Endothelial cell of umbilical vein (primary cell): ENCODE data around the gene MOB1B. TPM values are rescaled to one million over a fixed set of nuclear protein-coding genes. Genes with fewer than 3 reads are reported as not detected.

Experiments used
- BruUV-seq: library from RNA; stranded (reverse); fragments of 400-500 nt; replicated peaks from 2 replicates; lab custom pipeline; 2021; lab: Mats Ljungman, UMichigan
- CTCF ChIA-PET: fragments of 300-600, 350-600 bp; sonication (Branson Sonifier 250); formaldehyde crosslinking; loops from one replicate; lab custom pipeline; 2021; ENCODE audit warnings: antibody characterized with exemption, inconsistent platforms; lab: Charles Lee
- POLR2A ChIA-PET: fragments of 300-600, 350-600 bp; sonication (Branson Sonifier 250); formaldehyde crosslinking; loops from one replicate; lab custom pipeline; 2021; ENCODE audit warnings: antibody characterized with exemption, inconsistent platforms; lab: Charles Lee
- DNase-seq: peaks from one replicate; pipeline ENCODE4 v3.0.0-alpha.2; 2011; ENCODE audit warnings: low read depth, low spot score
- FAIRE-seq: peaks from 2 replicates; lab custom pipeline; 2011; peaks lifted over from hg19 to GRCh38; lab: Jason Lieb, UNC
- H2AFZ ChIP-seq: 2 replicates; pipeline ENCODE4 v1.6.0; 2012; ENCODE audit warnings: low read depth, low read length, control low read depth, inconsistent platforms
- H3K27ac ChIP-seq: 2 replicates; pipeline ENCODE4 v1.5.1; 2011; ENCODE audit warnings: low read depth, mild to moderate bottlenecking, control low read depth, low read length, moderate library complexity; ENCODE audit not compliant: insufficient read depth
- H3K27me3 ChIP-seq, 2 experiments: 2 replicates each; pipeline versions ENCODE4 v1.6.0 to v1.6.1; 2011; ENCODE audit warnings: low read length in 2 of 2, mixed read lengths in 1 of 2; ENCODE audit not compliant: control insufficient read depth in 2 of 2, insufficient read depth in 2 of 2
- H3K36me3 ChIP-seq, 2 experiments: 2 replicates in 1 of 2; 3 replicates in 1 of 2; pipeline ENCODE4 v1.5.1; 2011; ENCODE audit warnings: low read length in 2 of 2, mild to moderate bottlenecking in 1 of 2, moderate library complexity in 1 of 2; ENCODE audit not compliant: control insufficient read depth in 2 of 2, insufficient read depth in 2 of 2; ENCODE audit errors: extremely low read depth in 1 of 2
- H3K4me1 ChIP-seq: 3 replicates; pipeline ENCODE4 v1.5.1; 2011; ENCODE audit warnings: mild to moderate bottlenecking, low read length; ENCODE audit not compliant: control insufficient read depth, insufficient read depth; ENCODE audit errors: extremely low read depth
- H3K4me2 ChIP-seq: 2 replicates; pipeline ENCODE4 v1.6.1; 2011; ENCODE audit warnings: low read length, control low read depth, mixed read lengths; ENCODE audit not compliant: insufficient read depth
- H3K4me3 ChIP-seq, 3 experiments: fragments of 200-600 bp in 1 of 3; sonication (generic), shearing (Covaris generic) in 1 of 3; replicated peaks in 1 of 3; 2 replicates each; pipeline ENCODE4 v1.5.1; 2011 to 2016; ENCODE audit warnings: control low read depth in 3 of 3, low read length in 3 of 3, mild to moderate bottlenecking in 2 of 3, inconsistent platforms in 1 of 3, low read depth in 1 of 3, moderate library complexity in 1 of 3; ENCODE audit not compliant: insufficient read depth in 1 of 3
- H3K79me2 ChIP-seq: 2 replicates; pipeline ENCODE4 v1.6.0; 2012; ENCODE audit warnings: low read length, inconsistent platforms; ENCODE audit not compliant: control insufficient read depth, insufficient read depth
- H3K9ac ChIP-seq: replicated peaks from 2 replicates; pipeline ENCODE3; 2011; ENCODE audit warnings: low read length, control low read depth; ENCODE audit not compliant: insufficient read depth; ENCODE audit errors: extremely low read depth
- H3K9me1 ChIP-seq: replicated peaks from 3 replicates; pipeline ENCODE4 v1.6.0; 2011; ENCODE audit warnings: mild to moderate bottlenecking, low read length; ENCODE audit not compliant: control insufficient read depth, insufficient read depth; ENCODE audit errors: extremely low read depth
- H3K9me3 ChIP-seq: replicated peaks from 2 replicates; pipeline ENCODE4 v1.5.1; 2012; ENCODE audit warnings: low read length, inconsistent platforms; ENCODE audit not compliant: control insufficient read depth, insufficient read depth
- H4K20me1 ChIP-seq: replicated peaks from 2 replicates; pipeline ENCODE3; 2011; ENCODE audit warnings: mild to moderate bottlenecking, low read length; ENCODE audit not compliant: control insufficient read depth, insufficient read depth; ENCODE audit errors: extremely low read depth
- GATA2 ChIP-seq: IDR thresholded peaks from 2 replicates; pipeline ENCODE4 v1.7.0; 2011; ENCODE audit warnings: low read depth, mild to moderate bottlenecking, moderate library complexity, mixed read lengths, low read length; ENCODE audit not compliant: insufficient read length, insufficient read depth
- JUN ChIP-seq: IDR thresholded peaks from 2 replicates; pipeline ENCODE4 v1.6.1; 2011; ENCODE audit warnings: borderline replicate concordance, low read depth; ENCODE audit not compliant: insufficient read length, insufficient read depth
- MYC ChIP-seq: IDR thresholded peaks from one replicate; pipeline ENCODE4 v1.6.1; 2011; ENCODE audit warnings: mild to moderate bottlenecking, low read depth, low read length
- POLR2AphosphoS5 ChIP-seq: IDR thresholded peaks from 2 replicates; pipeline ENCODE4 v1.6.1; 2012; ENCODE audit warnings: low read depth, mild to moderate bottlenecking, control low read depth, low read length, moderate library complexity; ENCODE audit not compliant: insufficient read depth
- dilution Hi-C: fragments of 300-500 bp; cut with MboI; formaldehyde crosslinking; loops from one replicate; pipeline ENCODE4 v1.15.0; 2019; ENCODE audit warnings: low sequenced_read_pairs; ENCODE audit not compliant: extremely low pct_ligation_motif_present
- intact Hi-C: fragments of 100-400 bp; cut with micrococcal nuclease; formaldehyde crosslinking; loops from one replicate; pipeline ENCODE4 v1.10.0; 2022
- polyA plus RNA-seq, 4 experiments: library from polyadenylated mRNA; depleted of rRNA in 3 of 4; stranded (reverse) in 3 of 4; unstranded in 1 of 4; fragments of >200 nt; gene quantifications; 2 replicates each; pipeline versions ENCODE4 v1.2.1 to v1.2.3, GENCODE V29; 2011 to 2012; ENCODE audit warnings: missing spikeins in 1 of 4
- total RNA-seq: library from RNA; stranded (reverse); gene quantifications from 2 replicates; pipeline ENCODE4 v1.2.3, GENCODE V29; 2021
- TF ChIP-seq, protein P1 (sequence below), 2 donors: IDR thresholded peaks; 1 replicate in 1 of 2; 2 replicates in 1 of 2; pipeline ENCODE4 v1.5.1; 2011; ENCODE audit warnings: low read length in 2 of 2, mild to moderate bottlenecking in 2 of 2, moderate library complexity in 2 of 2, control low read depth in 1 of 2, inconsistent platforms in 1 of 2, low read depth in 1 of 2; ENCODE audit not compliant: insufficient read depth in 1 of 2; ENCODE audit errors: extremely low read depth in 1 of 2

Gene MOB1B
- total and polyA plus RNA-seq, 2 donors (not counting 3 experiments of a cell fraction or from before 2014, with no cell fraction given): 4.3 to 23.9 TPM

GRCh38 chr4:70903291-70903603, 1.1 kb downstream of the MOB1B start:
- DNase-seq (peak; percentile 63), FAIRE-seq (no peak)
- H4K20me1 ChIP-seq: no peaks in the 10 kb centered on the region
- peaks cover 0 to 2% of the 10 kb centered on the region in 2 experiments for H3K36me3 ChIP-seq
- H3K9me3 ChIP-seq: no peaks in the 10 kb centered on the region
- H3K27me3 ChIP-seq: no peaks in the 10 kb centered on the region
- peak overlapping the region; percentile 90 for H3K9ac ChIP-seq
- peak overlapping the region; percentile 64 to 99 (median 96) for H3K4me3 ChIP-seq
- peaks cover 14% of the 10 kb centered on the region for H3K4me1 ChIP-seq
- H2AFZ ChIP-seq: peak overlapping the region; percentile 99
- peaks cover 49% of the 10 kb centered on the region for H3K79me2 ChIP-seq
- no peaks in the 10 kb centered on the region for H3K9me1 ChIP-seq
- peak overlapping the region; percentile 71 for H3K27ac ChIP-seq
- TF ChIP-seq, protein P1, sequence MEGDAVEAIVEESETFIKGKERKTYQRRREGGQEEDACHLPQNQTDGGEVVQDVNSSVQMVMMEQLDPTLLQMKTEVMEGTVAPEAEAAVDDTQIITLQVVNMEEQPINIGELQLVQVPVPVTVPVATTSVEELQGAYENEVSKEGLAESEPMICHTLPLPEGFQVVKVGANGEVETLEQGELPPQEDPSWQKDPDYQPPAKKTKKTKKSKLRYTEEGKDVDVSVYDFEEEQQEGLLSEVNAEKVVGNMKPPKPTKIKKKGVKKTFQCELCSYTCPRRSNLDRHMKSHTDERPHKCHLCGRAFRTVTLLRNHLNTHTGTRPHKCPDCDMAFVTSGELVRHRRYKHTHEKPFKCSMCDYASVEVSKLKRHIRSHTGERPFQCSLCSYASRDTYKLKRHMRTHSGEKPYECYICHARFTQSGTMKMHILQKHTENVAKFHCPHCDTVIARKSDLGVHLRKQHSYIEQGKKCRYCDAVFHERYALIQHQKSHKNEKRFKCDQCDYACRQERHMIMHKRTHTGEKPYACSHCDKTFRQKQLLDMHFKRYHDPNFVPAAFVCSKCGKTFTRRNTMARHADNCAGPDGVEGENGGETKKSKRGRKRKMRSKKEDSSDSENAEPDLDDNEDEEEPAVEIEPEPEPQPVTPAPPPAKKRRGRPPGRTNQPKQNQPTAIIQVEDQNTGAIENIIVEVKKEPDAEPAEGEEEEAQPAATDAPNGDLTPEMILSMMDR (IDR thresholded peaks at IDR 0.05; ENCODE audit: extremely low read depth in 1 of 2, insufficient read depth in 1 of 2, low read depth in 1 of 2, low read length in 2 of 2): no peak
- TF ChIP-seq JUN: no peak
- dilution Hi-C loops: no loop called here
- intact Hi-C loops: loop anchor here (2.0 to 5.0 kb wide), 2 partner anchors 90 to 109 kb away; partner anchors contain the start of gene DCK
- ChIA-PET CTCF (no interaction called here), POLR2A (no interaction called here)
- no TSS peak for BruUV-seq
- peak overlapping the region; percentile 100 for H3K4me2 ChIP-seq

DNA sequence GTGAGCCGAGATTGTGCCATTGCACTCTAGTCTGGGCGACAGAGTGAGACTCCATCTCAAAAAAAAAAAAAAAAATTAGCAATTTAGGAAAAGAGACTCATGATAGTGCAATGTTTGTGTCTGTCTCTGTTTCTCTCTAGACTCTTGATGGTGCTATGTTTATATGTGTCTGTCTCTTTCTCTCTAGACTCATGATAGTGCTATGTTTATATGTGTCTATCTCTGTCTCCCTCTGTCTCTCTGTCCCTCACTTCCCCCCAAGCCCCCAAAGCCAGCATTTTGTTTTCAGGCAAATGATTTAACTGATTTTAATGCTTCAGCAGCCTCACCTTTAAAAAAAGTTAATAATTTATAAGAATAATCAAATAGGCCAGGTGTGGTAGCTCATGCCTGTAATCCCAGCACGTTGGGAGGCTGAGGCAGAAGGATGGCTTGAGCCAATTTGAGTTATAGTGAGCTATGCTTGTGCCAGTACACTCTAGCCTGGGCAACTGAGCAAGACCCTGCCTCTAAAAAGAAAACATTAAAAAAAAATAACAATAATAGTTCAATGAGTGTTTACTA, 6.9 kb downstream of the MOB1B start:
- no peak overlapping the region for H2AFZ ChIP-seq
- no peak overlapping the region for H3K4me3 ChIP-seq
- DNase-seq: no peak
- CTCF ChIA-PET: interaction anchor here (1.9 kb wide), 1 partner anchor 101 kb away, joined by 8 read pairs; no protein-coding TSS in a partner anchor
- POLR2A ChIA-PET: interaction anchor here (0.7 kb wide), 1 partner anchor 220 kb away, joined by 4 read pairs; no protein-coding TSS in a partner anchor
- peaks cover 70% of the 10 kb centered on the region for H3K79me2 ChIP-seq
- H3K27ac ChIP-seq: no peak overlapping the region
- no peaks in the 10 kb centered on the region for H3K9me1 ChIP-seq
- peaks cover 0 to 2% of the 10 kb centered on the region in 2 experiments for H3K36me3 ChIP-seq
- peaks cover 2% of the 10 kb centered on the region for H4K20me1 ChIP-seq
- intact Hi-C loops (no loop called here), dilution Hi-C loops (no loop called here)
- BruUV-seq: no TSS peak
- no peak overlapping the region for H3K9ac ChIP-seq
- TF ChIP-seq JUN (no peak), POLR2AphosphoS5 (no peak), GATA2 (no peak), MYC (no peak)
- TF ChIP-seq, protein P1 (IDR thresholded peaks at IDR 0.05; ENCODE audit: extremely low read depth in 1 of 2, insufficient read depth in 1 of 2, low read depth in 1 of 2, low read length in 2 of 2): no peak
- H3K9me3 ChIP-seq: no peaks in the 10 kb centered on the region
- H3K27me3 ChIP-seq: no peaks in the 10 kb centered on the region
- no peak overlapping the region for H3K4me2 ChIP-seq
- no peaks in the 10 kb centered on the region for H3K4me1 ChIP-seq
- no peak for FAIRE-seq
